HepG2 (cell line): ENCODE data around the gene KIF1C. TPM values are rescaled to one million over a fixed set of nuclear protein-coding genes. Genes with fewer than 3 reads are reported as not detected.

Experiments
- DMTF1 ChIP-seq: sonication (generic); formaldehyde crosslinking; IDR thresholded peaks from 2 replicates; pipeline ENCODE4 v1.4.0; 2020; ENCODE audit warnings: mild to moderate bottlenecking, missing genetic modification reagents
- GFI1 ChIP-seq: sonication (generic); formaldehyde crosslinking; IDR thresholded peaks from 2 replicates; pipeline ENCODE4 v1.5.0; 2020; ENCODE audit warnings: missing genetic modification reagents, mild to moderate bottlenecking, borderline replicate concordance
- HNF1B ChIP-seq: sonication (generic); formaldehyde crosslinking; IDR thresholded peaks from 2 replicates; pipeline ENCODE4 v1.5.1; 2020; ENCODE audit warnings: mild to moderate bottlenecking, moderate library complexity, missing genetic modification reagents
- HNRNPL ChIP-seq: fragments of 200-400 bp; formaldehyde crosslinking; IDR thresholded peaks from 2 replicates; pipeline ENCODE4 v1.6.1; 2017; ENCODE audit warnings: mild to moderate bottlenecking, low read depth, low read length
- ISL2 ChIP-seq: sonication (generic); formaldehyde crosslinking; IDR thresholded peaks from 2 replicates; pipeline ENCODE4 v1.5.0; 2020; ENCODE audit warnings: missing genetic modification reagents
- KLF9 ChIP-seq: IDR thresholded peaks from 2 replicates; pipeline ENCODE4 v1.6.1; 2016; ENCODE audit warnings: low read depth
- NFIC ChIP-seq: IDR thresholded peaks from 2 replicates; pipeline ENCODE4 v1.6.1; 2012; ENCODE audit warnings: mild to moderate bottlenecking, low read length, inconsistent platforms
- NFYB ChIP-seq: sonication (generic); formaldehyde crosslinking; IDR thresholded peaks from 2 replicates; pipeline ENCODE4 v1.4.0; 2020; ENCODE audit warnings: missing genetic modification reagents
- NONO ChIP-seq, 2 experiments: fragments of 450-650 bp in 1 of 2; sonication (generic) in 1 of 2; formaldehyde crosslinking in 1 of 2; IDR thresholded peaks in 1 of 2; conservative IDR thresholded peaks in 1 of 2; 2 replicates each; pipeline versions ENCODE4 v1.6.1 to v1.8.0; 2017 to 2022; ENCODE audit warnings: mild to moderate bottlenecking in 1 of 2, missing genetic modification reagents in 1 of 2, moderate library complexity in 1 of 2
- POLR2AphosphoS5 ChIP-seq: IDR thresholded peaks from 2 replicates; pipeline ENCODE4 v1.6.1; 2012; ENCODE audit warnings: low read depth, low read length
- PTBP1 ChIP-seq: fragments of 200-400 bp; formaldehyde crosslinking; IDR thresholded peaks from 2 replicates; pipeline ENCODE4 v1.6.1; 2018; ENCODE audit warnings: low read length, low read depth; ENCODE audit not compliant: poor library complexity, severe bottlenecking
- SMC3 ChIP-seq: IDR thresholded peaks from 2 replicates; pipeline ENCODE4 v1.6.1; 2011; ENCODE audit warnings: low read length, improper control_type of control experiment
- SOX13 ChIP-seq, 3 experiments: fragments of 450-650 bp in 1 of 3; sonication (generic) in 1 of 3; formaldehyde crosslinking in 1 of 3; IDR thresholded peaks in 2 of 3; conservative IDR thresholded peaks in 1 of 3; 2 replicates each; pipeline versions ENCODE4 v1.5.0 to v1.6.1; 2016 to 2020; ENCODE audit warnings: antibody characterized with exemption in 1 of 3, mild to moderate bottlenecking in 1 of 3, missing compliant biosample characterization in 1 of 3, missing genetic modification reagents in 1 of 3, moderate library complexity in 1 of 3
- SYNCRIP ChIP-seq: fragments of 200-400 bp; formaldehyde crosslinking; IDR thresholded peaks from 2 replicates; pipeline ENCODE4 v1.6.1; 2018; ENCODE audit warnings: mild to moderate bottlenecking, low read depth, low read length; ENCODE audit not compliant: insufficient read depth
- ZFP36L1 ChIP-seq: sonication (generic); formaldehyde crosslinking; IDR thresholded peaks from 2 replicates; pipeline ENCODE4 v1.8.0; 2022; ENCODE audit warnings: mild to moderate bottlenecking, missing genetic modification reagents, moderate library complexity
- ZNF280D ChIP-seq: sonication (generic); formaldehyde crosslinking; IDR thresholded peaks from 2 replicates; pipeline ENCODE4 v1.5.1; 2020; ENCODE audit warnings: mild to moderate bottlenecking, missing genetic modification reagents
- ZNF557 ChIP-seq: sonication (generic); formaldehyde crosslinking; IDR thresholded peaks from 2 replicates; pipeline ENCODE4 v1.4.0; 2020; ENCODE audit warnings: missing genetic modification reagents
- ZNF83 ChIP-seq: sonication (generic); formaldehyde crosslinking; IDR thresholded peaks from 2 replicates; pipeline ENCODE4 v1.4.0; 2020; ENCODE audit warnings: missing genetic modification reagents, mild to moderate bottlenecking, borderline replicate concordance
- ZSCAN5A ChIP-seq: sonication (generic); formaldehyde crosslinking; IDR thresholded peaks from 2 replicates; pipeline ENCODE4 v1.8.0; 2022; ENCODE audit warnings: mild to moderate bottlenecking, missing genetic modification reagents, borderline replicate concordance
- polyA plus RNA-seq, 8 experiments: library from polyadenylated mRNA; depleted of rRNA in 3 of 8; stranded (reverse) in 7 of 8; unstranded in 1 of 8; fragments of >200 nt; fragmentation: Illumina TruSeq in 4 of 8; extraction: Trizol in 4 of 8; gene quantifications; 2 replicates each; pipeline versions ENCODE4 v1.2.1 to v1.2.3, GENCODE V29; 2011 to 2016; ENCODE audit warnings: low read depth in 4 of 8, missing spikeins in 1 of 8, mixed read lengths in 1 of 8; ENCODE audit not compliant: insufficient read depth in 1 of 8
- total RNA-seq, 5 experiments: library from RNA; depleted of rRNA; stranded (reverse); fragments of >200 nt; fragmentation: Illumina TruSeq; extraction: Trizol; gene quantifications; 2 replicates each; pipeline ENCODE4 v1.2.3, GENCODE V29; 2016; ENCODE audit warnings: low read depth in 1 of 5

The KIF1C gene
- total and polyA plus RNA-seq, 2 of the 13 experiments (the other 11 are each of a cell fraction or from before 2014, with no cell fraction given) = 70.0 to 104 TPM

- TF ChIP-seq NFIC (no peak), HNRNPL (0 out of 2 replicates have a peak, but pooled peaks have one; percentile 36), DMTF1 (CRISPR knock-in tag) (no peak), POLR2AphosphoS5 (peak; percentile 52; the same call in 1 of the 2 replicates), ZNF557 (CRISPR knock-in tag) (no peak), ISL2 (peak; percentile 44; the same call in 1 of the 2 replicates), SYNCRIP (no peak), SMC3 (peak; percentile 6; the same call in 1 of the 2 replicates), ZSCAN5A (CRISPR knock-in tag) (peak; percentile 63; the same call in 1 of the 2 replicates), GFI1 (CRISPR knock-in tag) (peak; percentile 23; the same call in 1 of the 2 replicates), ZFP36L1 (CRISPR knock-in tag) (peak; percentile 78), NONO (IDR thresholded peaks at IDR 0.05) (no peak), NONO (CRISPR knock-in tag; conservative IDR thresholded peaks at IDR 0.05) (peak; percentile 97), KLF9 (CRISPR knock-in tag) (no peak), NFYB (no peak; the same call in 1 of the 2 replicates), ZNF280D (CRISPR knock-in tag) (no peak), HNF1B (CRISPR knock-in tag) (peak; percentile 36; the same call in 1 of the 2 replicates), PTBP1 (peak; percentile 50), SOX13 (IDR thresholded peaks at IDR 0.05) (no peak), SOX13 (CRISPR knock-in tag; conservative IDR thresholded peaks at IDR 0.05 in 1 of 2, IDR thresholded peaks at IDR 0.05 in 1 of 2) (peak in 1 of 2 experiments; percentile 43; a peak in 2 of 4 replicates), ZNF83 (CRISPR knock-in tag) (no peak)
Observed at GRCh38 chr17:4986951-4987766, 10.6 kb upstream of the KIF1C start, which contains the start of gene CAMTA2 (continued).
